HG02970 (cell line): ENCODE measurements around the gene ITPR1.

ENCODE experiments used
- ATAC-seq: cut with Tn5 transposase; IDR thresholded peaks from one replicate; pipeline ENCODE4 v1.9.1; 2021; ENCODE audit warnings: mild to moderate bottlenecking, moderate library complexity, moderate number of reproducible peaks; ENCODE audit not compliant: unreplicated experiment, low FRiP score

ITPR1 gene

DNA sequence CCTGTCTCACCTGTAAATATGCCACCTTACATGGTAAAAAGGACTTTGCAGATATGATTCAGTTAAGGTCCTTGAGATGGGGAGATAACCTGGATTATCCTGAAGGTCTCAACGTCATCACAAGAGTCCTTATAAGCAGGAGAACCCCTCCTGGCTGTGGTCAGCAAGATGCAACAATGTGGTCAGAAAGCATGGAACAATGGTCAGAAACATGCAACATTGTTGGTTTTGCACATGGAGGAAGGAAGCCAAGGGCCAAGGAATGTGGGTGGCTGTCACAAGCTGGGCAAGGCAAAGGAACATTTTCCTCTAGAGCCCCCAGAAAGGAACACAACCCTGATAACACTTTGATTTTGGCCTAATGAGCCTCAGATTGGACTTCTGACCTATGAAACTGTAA lies 16.7 kb upstream of the ITPR1 start:
- ATAC-seq, result no peak

DNA sequence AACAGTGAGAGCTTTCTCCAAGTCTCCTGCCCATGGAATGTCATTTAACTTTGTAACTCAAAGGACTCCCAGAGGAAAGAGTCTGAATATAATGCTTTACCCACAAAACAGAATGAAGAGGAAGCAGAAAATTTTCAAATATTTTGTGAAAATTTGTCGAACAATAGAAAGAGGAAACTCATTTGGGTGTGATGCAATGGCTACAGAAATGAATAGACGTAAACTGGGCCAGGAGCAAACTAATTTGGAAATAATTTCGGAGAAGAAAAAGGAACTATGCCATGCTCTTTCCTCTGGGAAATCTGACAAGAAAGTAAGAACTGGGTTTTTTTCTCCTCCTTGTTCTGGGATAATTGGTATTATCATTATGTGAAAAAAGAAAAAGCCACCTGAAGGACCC lies 14.9 kb upstream of the ITPR1 start:
- ATAC-seq, result no peak

GRCh38 chr3:4491855-4492207 lies 1.3 kb upstream of the ITPR1 start:
- no peak for ATAC-seq

DNA sequence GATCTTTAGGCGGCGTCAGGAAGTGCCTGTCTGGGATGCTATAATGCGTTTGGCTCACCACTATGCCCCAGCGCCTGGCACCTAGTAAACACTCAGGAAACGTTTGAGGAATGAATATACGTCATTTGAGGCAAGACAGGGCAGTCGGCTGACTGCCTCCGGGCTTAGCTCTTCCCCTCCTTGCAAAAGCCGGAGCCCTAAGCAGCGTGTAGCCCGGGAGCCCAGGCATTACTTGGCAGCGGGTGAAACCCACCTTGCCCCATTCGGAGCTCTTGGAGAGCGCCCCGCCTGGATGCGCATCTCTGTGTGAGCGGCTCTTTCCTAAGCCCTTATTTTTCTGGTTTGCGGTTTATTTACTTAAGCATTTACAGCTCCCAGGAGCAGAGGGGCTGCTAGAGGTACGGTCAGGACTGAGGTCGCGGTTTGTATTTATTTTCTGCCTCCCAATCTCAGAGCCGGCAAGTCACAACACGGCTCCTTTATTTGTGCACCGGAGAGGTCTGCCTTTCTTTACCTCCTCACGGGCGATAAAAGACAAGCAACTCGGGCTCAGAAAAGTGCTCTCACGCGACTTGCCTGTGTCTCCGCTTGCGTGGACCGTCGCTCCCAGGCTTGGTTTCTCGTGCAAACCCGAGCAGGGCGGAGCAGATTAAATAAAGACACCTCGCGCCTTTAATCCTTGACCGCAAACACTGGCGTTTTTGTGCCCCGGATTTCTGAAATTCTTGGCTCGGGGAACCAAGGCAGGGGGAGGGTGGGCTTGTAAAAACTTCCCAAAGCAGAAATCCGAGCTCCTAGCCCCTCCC lies 737 bp upstream of the ITPR1 start:
- peak; percentile 2 for ATAC-seq

DNA sequence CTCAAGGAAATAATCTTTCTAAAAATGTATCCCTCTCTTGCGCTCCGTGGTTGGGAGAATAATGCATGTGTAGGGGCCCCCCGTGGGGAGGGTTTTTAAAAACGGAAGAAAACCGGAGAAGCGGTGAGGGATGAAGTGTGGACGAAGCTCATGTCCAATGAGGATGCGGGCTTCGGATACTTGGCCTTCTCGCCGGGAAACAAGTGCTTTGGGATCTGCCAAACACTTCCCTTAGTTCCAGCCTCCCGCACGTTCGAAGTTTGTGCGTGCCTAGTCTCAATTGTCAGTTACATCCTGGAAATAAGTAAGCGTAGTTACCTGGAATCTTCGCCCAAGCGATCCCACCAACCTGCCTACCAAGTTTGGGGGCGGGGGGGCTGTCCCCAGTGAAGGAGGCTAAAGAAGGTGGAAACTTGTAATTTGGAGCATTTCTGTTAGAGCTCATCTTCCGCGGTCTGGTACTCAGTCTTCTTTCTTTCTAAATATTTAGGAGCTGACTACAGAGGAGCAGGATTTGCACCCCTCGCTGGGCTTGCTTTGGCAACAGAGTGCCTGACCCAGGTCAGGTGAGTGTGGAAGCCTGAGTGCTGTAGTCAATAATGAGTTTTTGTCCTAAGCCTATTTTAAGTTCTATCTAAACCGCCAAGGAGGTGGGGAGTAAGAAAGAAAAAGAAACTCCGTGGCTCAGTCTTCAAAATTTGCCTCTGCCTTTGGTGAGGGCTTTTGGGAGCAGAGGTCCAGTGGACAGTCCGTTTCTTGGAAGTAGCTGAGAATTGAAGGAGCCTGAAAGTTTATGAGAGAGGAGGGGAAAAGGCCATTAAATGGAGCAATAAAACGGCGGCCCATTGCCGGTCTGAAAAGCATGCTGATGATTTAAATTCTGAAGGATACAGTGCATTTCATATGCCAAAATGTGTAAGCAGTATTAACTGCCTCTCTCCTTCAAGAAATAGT lies 1.1 kb downstream of the ITPR1 start:
- no peak for ATAC-seq

- no peak for ATAC-seq
These were observed 1.7 kb downstream of the ITPR1 start for GRCh38 chr3:4494895-4495264.

GRCh38 chr3:4495294-4496086 lies 2.3 kb downstream of the ITPR1 start:
- ATAC-seq, result no peak

DNA sequence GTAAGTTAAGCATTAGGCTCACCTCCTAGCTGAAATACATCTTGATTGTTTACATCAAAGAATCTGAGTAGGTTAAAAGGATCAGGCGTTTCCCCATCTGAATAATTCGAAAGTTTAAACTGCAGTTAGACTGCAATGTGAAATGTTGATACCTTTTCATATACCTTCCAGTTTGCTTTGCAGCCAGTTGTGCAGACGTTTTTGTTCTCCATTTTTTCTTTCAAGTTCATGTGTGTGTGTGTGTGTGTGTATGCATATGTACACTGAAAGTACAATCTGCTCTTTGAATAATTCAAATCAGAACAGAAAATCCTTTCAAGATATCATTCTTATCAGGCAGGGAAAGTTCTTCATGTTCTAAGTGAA lies 2.9 kb downstream of the ITPR1 start:
- no peak for ATAC-seq

GRCh38 chr3:4497005-4497692 lies 4.0 kb downstream of the ITPR1 start:
- ATAC-seq, result no peak

DNA sequence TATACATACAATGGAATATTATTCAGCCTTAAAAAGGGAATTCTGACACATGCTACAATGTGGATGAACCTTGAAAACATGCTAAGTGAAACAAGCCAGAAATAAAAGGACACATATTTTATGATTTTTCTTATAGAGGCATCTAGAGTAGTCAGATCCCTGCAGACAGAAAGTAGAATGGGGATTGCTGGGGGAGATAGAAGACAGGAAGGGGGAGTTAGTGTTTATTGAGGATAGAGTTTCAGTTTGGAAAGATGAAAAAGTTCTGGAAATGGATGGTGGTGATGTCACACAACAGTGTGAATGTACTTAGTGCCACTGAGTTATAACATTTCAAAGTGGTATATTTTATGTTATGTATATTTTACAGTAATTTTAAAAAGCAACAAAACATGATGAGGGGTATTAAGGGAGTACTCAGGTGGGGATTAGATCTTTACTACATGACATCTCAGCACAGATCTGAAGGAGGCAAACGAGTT lies 4.7 kb downstream of the ITPR1 start:
- ATAC-seq, result no peak

DNA sequence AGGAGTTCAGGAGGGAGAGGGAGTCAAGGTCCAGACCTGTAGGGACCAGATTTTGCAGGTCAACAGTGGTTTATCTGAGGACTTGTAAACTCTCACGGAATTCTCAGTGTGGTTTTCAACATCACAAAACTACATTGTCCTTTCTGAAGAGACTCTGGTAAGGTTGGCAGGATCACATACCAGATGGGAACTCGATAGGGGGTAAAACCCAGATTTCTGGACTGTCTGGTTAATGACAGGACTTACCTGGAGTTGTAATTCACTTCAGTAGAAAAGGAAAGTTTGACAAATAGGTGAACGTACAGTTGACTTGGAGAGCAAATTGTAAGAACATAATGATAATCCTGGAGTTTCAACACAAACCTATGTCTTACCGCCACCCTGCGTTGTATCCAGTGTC lies 5.3 kb downstream of the ITPR1 start:
- no peak for ATAC-seq

GRCh38 chr3:4501437-4501836 lies 8.3 kb downstream of the ITPR1 start:
- no peak for ATAC-seq

DNA sequence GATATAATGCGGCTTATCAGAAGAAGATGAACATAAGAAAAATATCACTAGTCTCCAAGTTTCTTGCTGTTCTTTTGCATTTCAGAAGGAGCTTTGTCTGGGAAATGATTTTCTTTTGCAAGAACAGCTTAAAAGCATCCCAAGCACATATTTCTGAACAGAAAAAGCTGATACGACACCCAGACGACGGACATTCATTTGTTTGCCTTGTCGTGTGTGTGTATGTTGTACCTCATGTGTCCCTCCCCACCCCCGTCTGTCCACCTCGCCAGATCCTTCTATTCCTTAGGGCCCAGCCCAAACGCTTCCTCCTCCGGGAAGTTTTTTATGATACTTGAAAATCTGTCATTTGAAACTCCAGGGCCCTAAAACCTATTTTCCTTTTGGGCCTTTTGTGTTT lies 8.8 kb downstream of the ITPR1 start:
- no peak for ATAC-seq

DNA sequence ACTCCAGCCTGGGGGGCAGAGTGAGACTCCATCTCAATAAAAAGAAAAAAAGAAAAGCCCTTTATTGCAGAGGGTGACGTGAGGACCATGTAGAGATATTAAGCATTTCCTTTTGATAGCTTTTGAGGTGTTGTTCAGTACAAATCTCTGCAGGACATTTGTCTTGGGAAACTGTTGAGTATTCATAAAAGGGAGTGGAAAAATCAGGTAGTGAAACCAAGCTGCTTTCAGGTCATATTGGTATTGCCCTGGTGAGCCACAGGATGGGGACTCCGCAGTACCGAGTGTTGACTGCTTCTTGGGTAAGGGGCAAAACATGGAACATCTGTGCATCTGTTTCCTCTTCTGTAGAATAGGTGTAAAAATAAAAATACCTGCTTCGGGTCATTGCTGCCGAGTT lies 9.9 kb downstream of the ITPR1 start:
- ATAC-seq, result peak; percentile 42

GRCh38 chr3:4504340-4505261 lies 11.5 kb downstream of the ITPR1 start:
- no peak for ATAC-seq

DNA sequence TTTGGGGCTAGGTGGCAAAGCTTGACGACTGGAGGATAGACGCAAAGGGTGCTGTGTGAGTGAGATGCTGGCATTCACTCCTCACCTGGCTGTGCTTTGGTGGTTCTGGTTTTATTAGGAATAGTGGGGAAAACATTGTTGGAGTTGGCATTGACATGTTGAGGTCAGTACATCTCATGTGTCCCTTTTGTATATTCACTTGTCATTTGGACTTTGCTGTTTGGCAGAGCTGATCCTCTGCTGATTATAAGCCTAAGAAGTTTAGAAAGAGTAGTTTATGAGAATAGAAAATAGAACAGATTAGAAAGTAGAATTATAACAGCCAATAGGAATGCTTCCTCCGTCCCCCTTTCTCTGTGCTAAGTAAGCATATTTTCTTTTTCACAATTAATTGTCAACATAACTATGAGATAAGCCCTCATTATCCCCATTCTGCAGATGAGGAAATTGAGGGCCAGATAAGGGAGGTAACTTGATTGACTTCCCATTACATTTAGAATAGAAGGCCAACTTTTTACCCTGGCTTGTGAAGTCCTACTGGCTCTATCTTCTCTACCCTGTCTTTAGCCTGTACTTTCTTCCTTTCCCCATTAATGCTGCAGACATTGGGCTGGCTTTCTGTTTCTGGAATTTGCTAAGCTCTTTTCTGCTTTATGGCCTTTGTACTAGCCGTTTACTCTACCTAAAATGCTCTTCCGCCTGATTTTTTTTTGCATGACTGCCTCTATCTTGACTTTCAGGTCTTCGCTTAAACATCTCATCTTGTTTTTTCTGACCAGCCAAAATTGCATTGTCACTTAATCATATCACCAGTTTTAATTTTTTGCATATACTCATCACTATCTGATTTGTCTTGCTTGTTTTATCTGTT lies 12.8 kb downstream of the ITPR1 start:
- no peak for ATAC-seq

- ATAC-seq, result no peak
These were observed 13.4 kb downstream of the ITPR1 start for GRCh38 chr3:4506559-4507023.

DNA sequence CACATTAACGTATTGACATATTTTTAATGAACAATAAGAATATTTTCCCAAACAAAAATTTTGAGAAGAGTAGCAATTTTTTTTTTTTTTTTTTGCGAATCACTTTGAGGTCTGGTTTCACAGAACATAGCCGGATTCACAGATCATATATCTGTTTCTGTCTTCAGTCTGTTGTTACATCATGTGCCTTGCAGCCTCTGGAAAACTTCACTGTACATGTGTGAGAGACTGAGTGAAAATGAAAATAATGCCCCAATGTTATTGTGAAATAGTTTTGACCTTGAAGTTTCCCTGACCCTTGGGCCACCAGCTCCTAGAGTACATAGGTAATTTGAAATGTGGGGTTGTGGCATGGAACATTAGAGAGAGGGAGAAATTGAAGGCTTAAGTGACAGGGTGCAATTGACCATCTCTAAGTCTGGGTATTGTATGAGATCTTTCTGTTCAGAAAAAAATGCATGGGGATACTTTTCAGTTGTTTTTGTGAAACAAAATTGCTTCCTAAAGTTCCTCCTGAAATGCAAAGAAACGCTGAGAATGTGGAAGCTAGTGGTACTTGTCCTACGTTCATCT lies 14.0 kb downstream of the ITPR1 start:
- ATAC-seq, result no peak
